TTC549 (cell line): Measurements from ENCODE around the gene ARHGAP42.
"Not testable (repeated sequence)": the region's sequence is repeated elsewhere in the genome, so short reads cannot be mapped to it uniquely, and the experiment has no call there.

Experiments used
- FAIRE-seq: peaks from 2 replicates; lab custom pipeline; 2012; peaks lifted over from hg19 to GRCh38; lab: Jason Lieb, UNC

ARHGAP42 gene

GRCh38 chr11:100970283-100971164 is 283.4 kb downstream of the ARHGAP42 start:
- no peak for FAIRE-seq

GRCh38 chr11:100972046-100972445 is 285.0 kb downstream of the ARHGAP42 start:
- no peak for FAIRE-seq

- no peak for FAIRE-seq
These were observed 291.4 kb downstream of the ARHGAP42 start for GRCh38 chr11:100978442-100978841.

- FAIRE-seq = no peak
These were observed 291.9 kb downstream of the ARHGAP42 start for GRCh38 chr11:100978939-100979338.

GRCh38 chr11:100980156-100980555 is 293.1 kb downstream of the ARHGAP42 start:
- no peak for FAIRE-seq

GRCh38 chr11:100981196-100981824 is 294.2 kb downstream of the ARHGAP42 start:
- FAIRE-seq = no peak

GRCh38 chr11:100984668-100985067 is 297.6 kb downstream of the ARHGAP42 start:
- no peak for FAIRE-seq

- FAIRE-seq = no peak
These were observed 303.8 kb downstream of the ARHGAP42 start for GRCh38 chr11:100990931-100991330.

- FAIRE-seq = no peak
These were observed 304.5 kb downstream of the ARHGAP42 start for GRCh38 chr11:100991541-100991940.

GRCh38 chr11:100994966-100995365 is 307.9 kb downstream of the ARHGAP42 start:
- FAIRE-seq = no peak

- FAIRE-seq = no peak
These were observed 312.7 kb downstream of the ARHGAP42 start for GRCh38 chr11:100999756-101000155.

GRCh38 chr11:101003468-101003867 is 316.4 kb downstream of the ARHGAP42 start:
- no peak for FAIRE-seq

- FAIRE-seq = no peak
These were observed 322.0 kb downstream of the ARHGAP42 start for GRCh38 chr11:101008961-101009689.

- FAIRE-seq = no peak
These were observed 322.6 kb downstream of the ARHGAP42 start for GRCh38 chr11:101009690-101010055.

- FAIRE-seq = no peak
These were observed 323.8 kb downstream of the ARHGAP42 start for GRCh38 chr11:101010899-101011298.

GRCh38 chr11:101011881-101012280 is 324.8 kb downstream of the ARHGAP42 start:
- no peak for FAIRE-seq

GRCh38 chr11:101013702-101014101 is 326.6 kb downstream of the ARHGAP42 start:
- FAIRE-seq = not testable (repeated sequence)

GRCh38 chr11:101014600-101015285 is 327.7 kb downstream of the ARHGAP42 start:
- no peak for FAIRE-seq

- FAIRE-seq = no peak
These were observed 332.8 kb downstream of the ARHGAP42 start for GRCh38 chr11:101019870-101020269.

- FAIRE-seq = no peak
These were observed 335.2 kb downstream of the ARHGAP42 start for GRCh38 chr11:101022256-101022655.

- no peak for FAIRE-seq
These were observed 341.6 kb downstream of the ARHGAP42 start for GRCh38 chr11:101028644-101029043.

- no peak for FAIRE-seq
These were observed 342.9 kb downstream of the ARHGAP42 start for GRCh38 chr11:101030015-101030414.
